GM21717 (cell line): ENCODE results near the gene GPR75.

ENCODE experiments used
- ATAC-seq: cut with Tn5 transposase; IDR thresholded peaks from one replicate; pipeline ENCODE4 v1.9.1; 2021; ENCODE audit warnings: mild to moderate bottlenecking, moderate library complexity; ENCODE audit not compliant: unreplicated experiment

The GPR75 gene

GRCh38 chr2:53811601-53812000 lies 48.2 kb downstream of the GPR75 start:
- no peak for ATAC-seq
